ENCODE data around the gene CLEC4F. TPM values are rescaled to one million over a fixed set of nuclear protein-coding genes. Genes with fewer than 3 reads are reported as not detected.

CLEC4F gene
- total RNA-seq, 1 donor from 2014 or later, result not detected

GRCh38 chr2:70793450-70793849, 26.9 kb downstream of the CLEC4F start:
- Histone ChIP-seq H3K9ac (ENCODE audit: low read depth in 1 of 3, low read length in 3 of 3) (no peak overlapping the region), H3K27ac (ENCODE audit: low read depth, low read length) (no peak overlapping the region), H3K9me3 (ENCODE audit: control insufficient read depth in 3 of 3, low read length in 3 of 3) (no peaks in the 10 kb centered on the region), H3K27me3 (ENCODE audit: control insufficient read depth in 3 of 3, insufficient read depth in 3 of 3, low read length in 3 of 3) (peaks cover 28 to 48% (median 32%) of the 10 kb centered on the region in 3 donors), H3K36me3 (ENCODE audit: control insufficient read depth in 3 of 3, insufficient read depth in 3 of 3, low read length in 3 of 3) (no peaks in the 10 kb centered on the region), H3K4me3 (ENCODE audit: low read length in 3 of 3) (no peak overlapping the region), H3K4me1 (ENCODE audit: control insufficient read depth in 3 of 3, insufficient read depth in 3 of 3, low read length in 3 of 3) (peaks cover 0 to 11% (median 11%) of the 10 kb centered on the region in 3 donors)

- Histone ChIP-seq H3K4me3 (ENCODE audit: low read length in 3 of 3) (peak within 1 kb of the TSS in 2 of 3 donors; percentile 49 to 57), H3K9ac (ENCODE audit: low read depth in 1 of 3, low read length in 3 of 3) (peak within 1 kb of the TSS in 1 of 3 donors; percentile 23), H3K27ac (ENCODE audit: low read depth, low read length) (no peak within 1 kb of the TSS), H3K27me3 (ENCODE audit: control insufficient read depth in 3 of 3, insufficient read depth in 3 of 3, low read length in 3 of 3) (peaks cover 36 to 51% (median 49%) of the 10 kb centered on the region in 3 donors), H3K9me3 (ENCODE audit: control insufficient read depth in 3 of 3, low read length in 3 of 3) (no peaks in the 10 kb centered on the region), H3K4me1 (ENCODE audit: control insufficient read depth in 3 of 3, insufficient read depth in 3 of 3, low read length in 3 of 3) (peaks cover 0 to 11% (median 11%) of the 10 kb centered on the region in 3 donors), H3K36me3 (ENCODE audit: control insufficient read depth in 3 of 3, insufficient read depth in 3 of 3, low read length in 3 of 3) (no peaks in the 10 kb centered on the region)
Measured at GRCh38 chr2:70790136-70790828, 30.1 kb downstream of the CLEC4F start, which contains the start of gene FIGLA. TSS of gene FIGLA (minus strand) at chr2:70790643. CDS start at chr2:70790638, 5 bp downstream.

GRCh38 chr2:70789304-70790135, 30.9 kb downstream of the CLEC4F start:
- peaks cover 0 to 11% (median 11%) of the 10 kb centered on the region in 3 donors for H3K4me1 ChIP-seq (ENCODE audit: control insufficient read depth in 3 of 3, insufficient read depth in 3 of 3, low read length in 3 of 3)
- H3K27me3 ChIP-seq (ENCODE audit: control insufficient read depth in 3 of 3, insufficient read depth in 3 of 3, low read length in 3 of 3), result peaks cover 36 to 51% (median 51%) of the 10 kb centered on the region in 3 donors
- peak overlapping the region in 2 of 3 donors; percentile 49 to 57 for H3K4me3 ChIP-seq (ENCODE audit: low read length in 3 of 3)

GRCh38 chr2:70785137-70785911, 35.1 kb downstream of the CLEC4F start:
- H3K27me3 ChIP-seq (ENCODE audit: control insufficient read depth in 3 of 3, insufficient read depth in 3 of 3, low read length in 3 of 3), result peaks cover 20 to 40% (median 28%) of the 10 kb centered on the region in 3 donors
- no peak overlapping the region for H3K27ac ChIP-seq (ENCODE audit: low read depth, low read length)
- no peaks in the 10 kb centered on the region for H3K9me3 ChIP-seq (ENCODE audit: control insufficient read depth in 3 of 3, low read length in 3 of 3)
- no peak overlapping the region for H3K4me3 ChIP-seq (ENCODE audit: low read length in 3 of 3)
- no peaks in the 10 kb centered on the region for H3K36me3 ChIP-seq (ENCODE audit: control insufficient read depth in 3 of 3, insufficient read depth in 3 of 3, low read length in 3 of 3)
- no peak overlapping the region for H3K9ac ChIP-seq (ENCODE audit: low read depth in 1 of 3, low read length in 3 of 3)
- peaks cover 0 to 11% (median 11%) of the 10 kb centered on the region in 3 donors for H3K4me1 ChIP-seq (ENCODE audit: control insufficient read depth in 3 of 3, insufficient read depth in 3 of 3, low read length in 3 of 3)

More at GRCh38 chr2:70789304-70790135, 30.9 kb downstream of the CLEC4F start:
- Histone ChIP-seq H3K27ac (ENCODE audit: low read depth, low read length) (no peak overlapping the region), H3K9ac (ENCODE audit: low read depth in 1 of 3, low read length in 3 of 3) (peak overlapping the region in 1 of 3 donors; percentile 23), H3K36me3 (ENCODE audit: control insufficient read depth in 3 of 3, insufficient read depth in 3 of 3, low read length in 3 of 3) (no peaks in the 10 kb centered on the region), H3K9me3 (ENCODE audit: control insufficient read depth in 3 of 3, low read length in 3 of 3) (no peaks in the 10 kb centered on the region)

GRCh38 chr2:70784320-70784719, 36.1 kb downstream of the CLEC4F start:
- no peaks in the 10 kb centered on the region for H3K36me3 ChIP-seq (ENCODE audit: control insufficient read depth in 3 of 3, insufficient read depth in 3 of 3, low read length in 3 of 3)
- H3K9me3 ChIP-seq (ENCODE audit: control insufficient read depth in 3 of 3, low read length in 3 of 3), result no peaks in the 10 kb centered on the region
- H3K4me3 ChIP-seq (ENCODE audit: low read length in 3 of 3), result no peak overlapping the region
- H3K4me1 ChIP-seq (ENCODE audit: control insufficient read depth in 3 of 3, insufficient read depth in 3 of 3, low read length in 3 of 3), result peaks cover 0 to 1% (median under 1%) of the 10 kb centered on the region in 3 donors
- no peak overlapping the region for H3K9ac ChIP-seq (ENCODE audit: low read depth in 1 of 3, low read length in 3 of 3)
- H3K27ac ChIP-seq (ENCODE audit: low read depth, low read length), result no peak overlapping the region
- H3K27me3 ChIP-seq (ENCODE audit: control insufficient read depth in 3 of 3, insufficient read depth in 3 of 3, low read length in 3 of 3), result peaks cover 10 to 30% (median 19%) of the 10 kb centered on the region in 3 donors

GRCh38 chr2:70779911-70780545, 40.4 kb downstream of the CLEC4F start:
- Histone ChIP-seq H3K36me3 (ENCODE audit: control insufficient read depth in 3 of 3, insufficient read depth in 3 of 3, low read length in 3 of 3) (no peaks in the 10 kb centered on the region), H3K9me3 (ENCODE audit: control insufficient read depth in 3 of 3, low read length in 3 of 3) (no peaks in the 10 kb centered on the region), H3K27ac (ENCODE audit: low read depth, low read length) (no peak overlapping the region), H3K4me3 (ENCODE audit: low read length in 3 of 3) (no peak overlapping the region), H3K4me1 (ENCODE audit: control insufficient read depth in 3 of 3, insufficient read depth in 3 of 3, low read length in 3 of 3) (no peaks in the 10 kb centered on the region), H3K9ac (ENCODE audit: low read depth in 1 of 3, low read length in 3 of 3) (no peak overlapping the region), H3K27me3 (ENCODE audit: control insufficient read depth in 3 of 3, insufficient read depth in 3 of 3, low read length in 3 of 3) (peaks cover 0 to 18% (median 4%) of the 10 kb centered on the region in 3 donors)

- Histone ChIP-seq H3K4me3 (ENCODE audit: low read length in 3 of 3) (no peak overlapping the region), H3K27me3 (ENCODE audit: control insufficient read depth in 3 of 3, insufficient read depth in 3 of 3, low read length in 3 of 3) (peaks cover 0 to 15% (median 7%) of the 10 kb centered on the region in 3 donors), H3K27ac (ENCODE audit: low read depth, low read length) (no peak overlapping the region), H3K36me3 (ENCODE audit: control insufficient read depth in 3 of 3, insufficient read depth in 3 of 3, low read length in 3 of 3) (no peaks in the 10 kb centered on the region), H3K9ac (ENCODE audit: low read depth in 1 of 3, low read length in 3 of 3) (no peak overlapping the region), H3K9me3 (ENCODE audit: control insufficient read depth in 3 of 3, low read length in 3 of 3) (no peaks in the 10 kb centered on the region), H3K4me1 (ENCODE audit: control insufficient read depth in 3 of 3, insufficient read depth in 3 of 3, low read length in 3 of 3) (no peaks in the 10 kb centered on the region)
Measured at GRCh38 chr2:70779491-70779890, 40.9 kb downstream of the CLEC4F start.

GRCh38 chr2:70778676-70779075, 41.7 kb downstream of the CLEC4F start:
- Histone ChIP-seq H3K36me3 (ENCODE audit: control insufficient read depth in 3 of 3, insufficient read depth in 3 of 3, low read length in 3 of 3) (no peaks in the 10 kb centered on the region), H3K4me1 (ENCODE audit: control insufficient read depth in 3 of 3, insufficient read depth in 3 of 3, low read length in 3 of 3) (no peaks in the 10 kb centered on the region), H3K4me3 (ENCODE audit: low read length in 3 of 3) (no peak overlapping the region), H3K27ac (ENCODE audit: low read depth, low read length) (no peak overlapping the region), H3K9ac (ENCODE audit: low read depth in 1 of 3, low read length in 3 of 3) (no peak overlapping the region), H3K9me3 (ENCODE audit: control insufficient read depth in 3 of 3, low read length in 3 of 3) (no peaks in the 10 kb centered on the region), H3K27me3 (ENCODE audit: control insufficient read depth in 3 of 3, insufficient read depth in 3 of 3, low read length in 3 of 3) (peaks cover 0 to 14% (median 3%) of the 10 kb centered on the region in 3 donors)

GRCh38 chr2:70777450-70777849, 42.9 kb downstream of the CLEC4F start:
- Histone ChIP-seq H3K27me3 (ENCODE audit: control insufficient read depth in 3 of 3, insufficient read depth in 3 of 3, low read length in 3 of 3) (peaks cover 3 to 17% (median 9%) of the 10 kb centered on the region in 3 donors), H3K4me3 (ENCODE audit: low read length in 3 of 3) (no peak overlapping the region), H3K4me1 (ENCODE audit: control insufficient read depth in 3 of 3, insufficient read depth in 3 of 3, low read length in 3 of 3) (no peaks in the 10 kb centered on the region), H3K36me3 (ENCODE audit: control insufficient read depth in 3 of 3, insufficient read depth in 3 of 3, low read length in 3 of 3) (no peaks in the 10 kb centered on the region), H3K9me3 (ENCODE audit: control insufficient read depth in 3 of 3, low read length in 3 of 3) (no peaks in the 10 kb centered on the region), H3K9ac (ENCODE audit: low read depth in 1 of 3, low read length in 3 of 3) (no peak overlapping the region), H3K27ac (ENCODE audit: low read depth, low read length) (no peak overlapping the region)
